GM19468 (cell line): Measurements from ENCODE around the gene CGNL1.

Experiments used
- ATAC-seq: cut with Tn5 transposase; IDR thresholded peaks from one replicate; pipeline ENCODE4 v1.9.1; 2021; ENCODE audit warnings: mild to moderate bottlenecking, moderate library complexity, moderate number of reproducible peaks; ENCODE audit not compliant: unreplicated experiment; ENCODE audit errors: extremely low read depth

CGNL1 gene

DNA sequence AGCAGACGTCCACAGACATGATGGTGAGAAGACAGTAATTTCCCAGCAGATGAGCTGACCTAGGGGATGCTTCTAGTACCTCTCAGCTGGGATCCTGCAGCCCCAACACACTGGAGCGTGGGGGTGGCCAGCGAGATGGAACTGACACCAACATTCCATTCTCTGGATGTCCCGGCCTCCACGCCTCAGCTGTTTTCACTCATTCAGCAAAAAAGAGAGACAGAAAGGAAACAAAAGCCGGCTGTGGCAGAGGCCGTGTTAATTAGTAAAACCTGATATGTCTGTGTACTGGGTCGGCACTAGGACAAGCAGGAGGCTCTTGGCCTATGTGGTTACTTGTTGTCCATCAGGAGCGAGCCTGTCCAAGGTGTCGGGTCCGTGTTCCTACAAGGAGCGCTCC lies 132.8 kb downstream of the CGNL1 start:
- no peak for ATAC-seq

DNA sequence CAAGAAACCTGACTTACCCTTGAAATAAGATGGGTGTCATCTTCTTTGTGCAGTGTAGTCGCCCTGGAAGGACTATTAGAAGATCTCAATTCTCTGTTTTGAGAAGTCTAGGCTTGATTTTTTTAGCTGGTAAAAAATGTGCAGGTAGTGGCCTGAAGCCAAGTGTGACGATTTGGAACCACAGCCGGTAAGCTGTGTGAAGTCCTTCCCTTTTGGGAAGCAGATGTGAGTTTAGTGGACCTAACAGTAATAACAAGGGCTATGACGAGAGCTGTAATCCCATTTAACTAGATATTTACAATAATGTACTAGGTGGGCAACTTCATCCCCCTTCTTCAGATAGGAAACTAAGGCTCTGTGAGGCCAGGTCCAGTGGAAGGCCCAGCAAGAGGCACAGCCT lies 133.7 kb downstream of the CGNL1 start:
- no peak for ATAC-seq

DNA sequence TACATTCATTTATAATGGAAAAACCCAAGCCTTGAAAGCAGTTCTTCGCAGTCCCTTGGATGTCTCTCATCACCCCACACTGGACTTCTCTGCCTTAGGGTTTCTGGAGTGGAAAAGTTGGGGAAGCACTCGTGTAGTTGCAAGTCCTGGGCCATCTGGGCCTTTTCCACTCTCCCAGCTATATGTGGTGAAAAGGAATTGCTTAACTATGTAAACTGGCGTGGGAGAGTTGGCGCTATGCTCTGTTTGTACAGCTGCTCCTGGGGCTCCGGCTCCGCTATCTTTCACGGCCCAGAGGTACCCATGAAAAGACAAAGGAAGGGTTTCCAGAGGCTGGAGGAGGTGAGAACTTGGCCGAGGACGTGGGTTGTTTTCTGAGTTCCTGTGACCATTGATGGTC lies 134.3 kb downstream of the CGNL1 start:
- no peak for ATAC-seq

DNA sequence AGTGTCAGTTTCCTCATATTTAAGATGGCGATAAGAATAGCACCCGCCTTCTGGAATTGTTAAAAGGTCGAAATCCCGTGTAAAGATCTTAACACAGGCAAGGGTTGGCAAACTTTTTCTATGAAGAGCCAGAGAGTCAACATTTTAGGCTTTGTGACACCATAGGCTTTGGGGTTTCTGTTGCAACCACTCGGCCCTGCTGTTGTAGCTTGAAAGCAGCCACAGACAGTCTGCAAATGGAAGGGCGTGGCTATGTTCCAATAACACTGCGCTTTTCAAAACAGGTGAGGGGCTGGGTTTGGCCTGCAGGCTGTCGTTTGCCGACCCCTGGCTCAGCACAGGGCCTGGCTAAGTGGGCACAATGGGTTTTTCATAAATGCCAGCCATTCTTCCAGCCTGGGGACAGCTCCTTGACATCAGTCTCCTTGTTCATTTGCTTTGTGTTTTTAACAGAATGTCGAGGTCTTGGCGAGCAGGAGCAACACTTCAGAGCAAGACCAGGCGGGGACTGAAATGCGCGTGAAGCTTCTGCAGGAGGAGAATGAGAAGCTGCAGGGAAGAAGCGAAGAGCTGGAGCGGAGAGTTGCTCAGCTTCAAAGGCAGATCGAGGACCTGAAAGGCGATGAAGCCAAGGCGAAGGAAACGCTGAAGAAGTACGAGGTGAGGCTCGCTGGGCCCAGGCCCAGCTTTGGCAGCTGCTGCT lies 140.2 kb downstream of the CGNL1 start:
- no peak for ATAC-seq

DNA sequence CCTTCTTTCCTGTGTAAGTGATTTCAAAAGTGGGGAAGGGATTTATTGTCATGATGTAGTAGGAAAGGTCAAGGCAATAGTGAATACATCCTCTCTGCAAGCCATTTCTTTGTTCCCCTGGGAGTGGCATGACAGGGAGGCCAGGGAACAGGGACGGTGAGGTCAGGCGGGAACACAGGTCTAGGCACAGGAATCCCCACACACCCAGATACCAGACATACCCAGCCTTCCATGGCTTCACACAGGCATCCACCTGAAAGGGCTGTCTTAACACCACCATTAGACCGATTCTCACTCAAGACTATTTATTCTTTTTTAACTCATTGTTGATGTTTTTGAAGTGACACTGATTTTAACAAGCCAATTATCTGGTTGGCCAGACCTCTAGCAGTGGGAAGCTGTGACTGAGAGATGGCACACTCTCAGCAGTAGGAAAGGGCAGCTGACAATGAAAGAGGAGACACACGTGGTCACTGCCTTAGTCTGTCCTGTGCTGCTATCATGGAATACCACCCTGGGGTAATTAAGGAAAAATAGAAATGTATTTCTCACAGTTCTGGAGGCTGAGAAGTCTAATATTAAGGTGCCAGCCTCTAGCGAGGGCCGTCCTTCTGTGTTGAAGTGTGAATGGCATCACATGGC lies 140.8 kb downstream of the CGNL1 start:
- ATAC-seq, result no peak

DNA sequence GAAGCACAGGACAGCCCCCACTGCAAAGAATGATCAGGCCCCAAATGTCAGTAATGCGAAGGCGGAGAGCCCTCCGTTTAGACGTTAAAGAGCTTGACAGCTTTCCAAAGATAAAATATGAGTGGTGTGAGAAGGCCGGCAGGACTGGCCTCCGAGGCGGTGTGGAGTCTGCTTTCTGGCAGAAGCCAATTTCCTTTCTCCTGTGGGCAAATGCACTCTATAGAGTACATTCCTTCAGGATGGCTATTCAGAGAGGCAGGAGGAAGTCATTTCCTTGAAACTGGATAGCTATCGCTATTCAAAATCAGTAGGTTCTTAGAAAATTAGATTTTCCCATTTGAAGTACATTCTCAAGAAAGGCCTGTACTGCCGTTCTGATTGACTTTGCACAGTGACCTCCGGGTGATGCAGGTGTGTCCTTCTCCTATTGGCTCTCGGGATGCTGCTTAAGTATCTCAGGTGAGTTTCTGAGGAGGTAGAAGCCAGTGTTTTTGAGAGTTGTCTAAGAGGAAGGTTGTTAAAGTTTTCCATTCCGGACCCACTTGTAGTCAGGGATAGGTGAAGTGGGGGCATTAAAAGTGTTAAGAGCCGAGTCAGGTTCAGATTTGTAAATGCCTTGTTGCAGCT lies 142.6 kb downstream of the CGNL1 start:
- ATAC-seq, result no peak

DNA sequence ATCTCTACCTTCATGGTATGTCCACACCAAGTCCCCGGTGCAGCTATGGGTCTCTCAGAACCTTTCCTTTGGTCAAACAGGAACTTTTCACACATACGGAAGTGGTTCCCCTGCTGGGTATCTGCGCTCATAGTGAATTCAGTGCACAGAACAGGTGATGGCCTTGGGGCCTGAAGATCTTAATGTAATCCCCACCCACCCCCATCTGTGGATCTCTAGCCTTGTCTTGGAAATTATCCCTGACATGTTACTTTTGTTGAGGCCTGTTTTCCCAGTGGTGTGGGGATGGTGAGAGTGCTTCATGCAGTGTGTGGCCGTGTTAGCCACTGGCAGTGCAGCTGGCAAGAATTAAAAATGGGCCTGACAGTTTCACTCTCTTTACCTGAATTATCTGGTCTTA lies 143.5 kb downstream of the CGNL1 start:
- ATAC-seq, result no peak

DNA sequence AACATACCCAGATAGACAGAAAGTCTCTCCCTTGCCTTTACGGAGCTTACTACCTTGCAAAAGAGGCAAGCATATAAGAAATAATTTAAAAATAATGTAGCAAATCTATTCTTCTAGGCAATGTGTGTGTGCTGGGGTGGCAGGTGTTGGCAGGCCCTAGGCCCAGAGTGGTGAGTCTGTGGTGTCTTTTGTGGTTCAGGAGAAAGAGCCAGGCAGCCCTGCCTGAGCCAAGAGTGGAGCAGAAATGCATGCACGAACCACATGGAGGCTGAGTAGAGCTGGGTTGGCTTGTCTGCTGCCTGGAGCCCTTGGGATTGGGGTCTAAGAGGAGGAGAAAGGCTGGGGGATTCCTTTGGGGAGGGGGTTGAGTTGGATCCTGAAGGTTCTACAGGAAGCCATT lies 145.2 kb downstream of the CGNL1 start:
- no peak for ATAC-seq

DNA sequence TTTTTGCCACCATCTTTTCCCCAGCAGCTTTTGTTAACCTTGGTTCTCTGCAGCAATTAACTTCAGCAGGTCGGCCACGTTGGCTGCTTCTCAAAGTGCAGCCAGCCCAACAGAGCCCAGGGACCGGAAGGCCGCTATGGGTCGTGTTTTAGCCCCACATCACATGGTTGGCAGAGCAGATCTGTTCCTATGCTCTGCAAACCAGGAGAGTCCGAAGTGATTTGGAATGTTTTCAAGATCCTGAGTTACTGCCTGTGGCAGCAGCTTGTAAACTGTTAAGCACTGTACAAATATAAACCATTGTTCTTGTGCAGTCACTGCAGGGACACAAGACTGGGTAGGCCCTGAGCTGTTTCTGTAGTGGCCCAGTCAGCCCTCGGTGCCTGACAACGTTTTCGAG lies 145.8 kb downstream of the CGNL1 start:
- ATAC-seq, result no peak

DNA sequence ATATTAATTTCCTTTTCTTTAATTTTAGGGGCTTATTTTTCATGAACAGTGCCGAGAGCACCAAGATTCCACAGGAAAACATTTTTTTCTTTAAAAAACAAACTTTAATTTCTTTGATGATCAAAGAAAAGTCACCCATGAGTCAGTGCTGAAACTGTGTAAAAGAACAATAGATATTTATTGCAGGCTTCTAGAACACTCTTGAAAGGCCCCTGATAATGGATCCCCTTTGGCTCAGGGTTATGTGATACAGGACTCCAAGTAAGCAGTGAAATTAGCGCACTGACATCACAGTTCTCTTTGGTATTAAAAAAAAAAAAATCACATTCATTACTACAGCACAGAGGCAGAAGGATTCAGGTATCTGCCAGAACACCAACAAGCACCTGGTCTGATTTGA lies 149.3 kb downstream of the CGNL1 start:
- no peak for ATAC-seq

DNA sequence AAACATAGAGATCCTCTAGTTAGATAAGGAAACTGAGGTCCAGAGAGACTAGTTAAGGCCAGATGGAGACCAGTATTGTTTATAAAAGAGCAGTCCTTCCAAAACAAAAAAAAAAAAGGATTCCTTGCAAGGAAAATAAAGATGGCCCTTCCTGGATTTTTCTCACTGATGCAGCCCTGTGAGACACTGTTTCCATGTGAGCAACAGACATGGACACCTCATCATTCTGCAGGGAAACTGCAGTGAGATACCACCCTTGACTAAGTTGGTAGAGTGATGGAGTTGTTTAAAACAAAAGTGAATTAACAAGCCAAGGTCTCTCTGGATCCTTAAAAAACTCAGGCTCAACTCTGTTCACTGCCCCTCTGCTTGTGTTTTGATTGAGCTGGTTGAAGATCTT lies 149.8 kb downstream of the CGNL1 start:
- ATAC-seq, result no peak

DNA sequence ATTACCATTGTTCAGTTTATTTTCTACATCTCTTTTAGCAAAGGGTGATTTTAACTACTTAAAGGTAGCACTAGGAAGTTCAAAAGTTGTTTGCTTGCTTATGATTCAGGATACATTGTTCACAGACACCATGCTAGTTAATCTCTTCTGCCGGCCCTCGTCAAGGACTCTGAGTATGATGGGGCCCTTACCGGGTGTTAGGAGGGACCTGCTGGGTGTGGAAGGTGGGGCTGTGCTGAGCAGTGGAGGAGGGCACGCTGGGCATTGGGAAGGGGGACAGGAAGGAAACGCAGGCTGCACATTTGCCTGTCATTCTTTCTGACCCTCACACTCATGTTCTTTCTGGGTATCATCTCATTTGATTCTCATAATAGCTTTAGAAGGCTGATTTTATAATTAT lies 150.3 kb downstream of the CGNL1 start:
- ATAC-seq, result no peak

DNA sequence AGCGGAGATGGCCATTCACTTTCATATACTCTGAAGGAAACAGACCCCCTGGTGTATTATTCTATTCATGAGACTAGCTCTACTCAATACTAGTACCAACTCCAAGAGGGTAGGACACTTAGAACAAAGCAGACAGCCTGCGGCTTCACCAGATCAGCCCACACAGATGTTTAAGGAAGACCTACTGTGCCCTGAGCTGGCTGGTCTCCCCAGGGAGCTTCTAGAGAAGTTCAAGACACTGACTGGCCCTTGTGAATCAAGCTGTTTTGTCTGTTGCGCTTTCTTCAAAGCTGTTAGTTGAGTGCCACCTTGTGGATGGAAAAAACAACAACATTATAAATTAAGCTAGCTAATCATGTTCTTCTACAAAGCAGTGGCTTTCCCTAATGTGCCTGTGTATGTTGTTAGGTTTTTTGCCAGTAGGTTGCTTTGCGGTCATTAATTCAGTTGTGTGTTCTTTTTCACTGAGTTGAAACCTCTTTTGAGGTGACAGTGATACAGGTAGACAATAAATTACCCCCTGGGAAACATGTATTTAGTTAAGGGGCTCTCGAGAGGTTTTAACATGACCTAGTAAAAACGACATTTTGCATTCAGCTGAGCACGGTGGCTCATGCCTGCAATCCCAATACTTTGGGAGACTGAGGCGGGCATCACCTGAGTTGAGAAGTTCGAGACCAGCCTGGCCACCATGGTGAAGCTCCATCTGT lies 151.2 kb downstream of the CGNL1 start:
- no peak for ATAC-seq

DNA sequence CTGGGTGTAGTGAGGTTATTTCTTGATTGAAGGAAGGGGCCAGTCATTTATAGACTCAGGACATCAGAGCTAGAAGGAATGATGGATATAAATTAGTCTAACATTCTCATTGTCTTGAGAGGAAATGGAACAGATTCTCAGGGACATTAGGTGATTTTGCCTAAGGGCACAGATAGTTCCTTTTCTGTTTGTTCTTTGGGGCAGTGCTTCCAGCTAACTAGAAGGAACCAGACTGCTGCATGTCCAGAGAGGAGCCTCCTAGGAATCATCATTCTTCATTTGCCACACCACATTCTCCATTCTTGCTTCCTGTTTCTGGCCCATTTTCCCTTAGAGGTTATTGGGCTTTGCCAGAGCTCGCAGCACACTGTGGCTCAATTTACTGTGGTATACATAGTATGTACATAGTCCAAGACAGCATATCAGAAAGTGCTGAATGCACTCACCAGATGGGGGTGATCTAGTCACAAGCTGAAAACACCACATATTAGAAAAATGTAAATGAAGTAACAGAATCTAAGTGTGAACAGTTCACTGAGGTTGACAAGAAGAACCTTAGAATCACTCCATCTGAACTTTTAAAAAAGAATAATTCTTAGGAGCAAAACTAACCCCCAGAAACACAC lies 152.7 kb downstream of the CGNL1 start:
- no peak for ATAC-seq

DNA sequence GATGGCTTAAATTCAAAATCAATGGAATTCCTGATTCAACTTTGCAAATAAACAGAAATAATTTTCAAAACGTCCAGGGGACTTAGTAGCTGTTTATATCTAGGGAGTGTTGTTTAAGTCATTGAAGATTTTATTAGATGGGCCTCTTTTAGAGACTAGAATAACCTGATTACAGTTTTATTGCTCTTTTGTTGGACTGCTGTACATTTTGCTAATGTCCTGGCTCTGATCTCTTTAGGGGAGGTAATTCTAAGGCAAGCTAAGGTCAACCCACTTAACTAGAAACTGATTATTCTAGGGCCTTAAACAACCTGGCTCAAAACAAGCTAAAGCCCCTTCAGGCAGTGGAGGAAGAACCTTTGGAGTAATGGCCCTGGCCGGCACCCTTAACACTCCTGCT lies 153.4 kb downstream of the CGNL1 start:
- ATAC-seq, result no peak

DNA sequence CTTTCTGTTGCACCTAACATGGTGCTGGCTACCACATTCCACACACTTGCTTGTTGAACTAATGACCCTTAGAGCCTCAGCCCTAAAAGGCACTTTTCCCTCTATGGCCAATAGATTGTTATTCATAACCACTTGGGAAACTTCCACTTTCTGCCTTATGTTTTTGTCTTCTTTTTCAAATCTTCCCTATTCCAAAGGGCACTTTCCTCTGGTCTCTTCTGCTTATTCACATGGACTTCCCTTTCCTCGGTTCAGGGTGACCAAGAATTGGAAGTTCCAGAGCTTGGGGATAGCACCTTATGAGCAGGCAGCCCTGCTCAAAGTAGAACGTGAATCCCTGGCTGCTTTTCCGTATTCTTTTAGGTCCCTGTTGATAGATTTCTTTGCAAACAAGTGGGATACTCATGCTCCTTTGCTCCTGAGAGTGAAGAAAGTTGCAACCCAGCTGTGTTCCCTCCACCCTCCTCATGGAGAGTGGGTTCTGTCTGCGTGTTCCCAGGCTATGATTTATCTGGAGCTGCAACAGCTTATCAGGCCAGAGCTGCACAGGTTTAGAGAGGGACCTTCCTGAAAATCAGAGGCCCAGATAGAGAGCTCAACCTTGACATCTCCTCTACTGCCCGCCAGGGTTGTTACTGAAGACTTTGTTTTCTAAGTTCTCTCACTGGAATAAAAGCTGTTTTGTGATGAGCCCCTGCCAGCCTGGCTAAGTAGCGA lies 156.6 kb downstream of the CGNL1 start:
- ATAC-seq, result no peak

DNA sequence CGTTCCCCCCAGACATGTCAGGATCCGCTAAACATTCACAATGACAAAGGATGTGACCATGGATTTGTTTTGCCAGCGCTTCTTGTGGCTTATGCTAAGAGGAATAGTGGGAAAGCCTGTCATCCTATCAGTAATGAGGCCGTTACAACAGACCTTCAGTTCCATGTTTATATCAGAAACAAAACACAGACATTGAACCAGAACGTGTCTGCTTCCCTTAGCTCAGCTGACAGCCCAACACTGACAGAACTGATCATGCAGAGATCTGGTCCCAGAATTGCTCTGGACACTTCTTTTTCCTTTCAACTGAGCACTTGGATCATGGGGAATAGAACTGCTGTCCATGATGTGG lies 157.1 kb downstream of the CGNL1 start:
- no peak for ATAC-seq

DNA sequence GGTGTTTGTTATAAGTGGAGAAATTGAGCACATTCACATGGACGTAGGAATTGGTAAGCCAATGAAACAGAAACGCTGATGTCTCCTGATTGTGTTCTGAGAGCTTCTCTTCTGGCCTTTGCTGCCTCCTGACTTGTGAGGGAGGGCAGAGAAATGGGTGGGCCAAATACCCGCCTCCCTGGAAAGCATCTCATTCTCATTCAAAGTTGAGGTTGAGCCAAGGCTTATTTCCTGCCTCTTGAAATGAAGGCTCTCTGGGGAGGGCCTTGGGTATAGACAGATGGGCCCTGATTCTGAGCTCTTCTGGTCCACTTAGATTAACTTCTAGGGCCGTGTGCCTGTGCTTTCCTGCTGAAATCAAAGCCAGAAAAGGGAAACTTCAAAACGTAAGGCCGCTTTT lies 158.0 kb downstream of the CGNL1 start:
- no peak for ATAC-seq

DNA sequence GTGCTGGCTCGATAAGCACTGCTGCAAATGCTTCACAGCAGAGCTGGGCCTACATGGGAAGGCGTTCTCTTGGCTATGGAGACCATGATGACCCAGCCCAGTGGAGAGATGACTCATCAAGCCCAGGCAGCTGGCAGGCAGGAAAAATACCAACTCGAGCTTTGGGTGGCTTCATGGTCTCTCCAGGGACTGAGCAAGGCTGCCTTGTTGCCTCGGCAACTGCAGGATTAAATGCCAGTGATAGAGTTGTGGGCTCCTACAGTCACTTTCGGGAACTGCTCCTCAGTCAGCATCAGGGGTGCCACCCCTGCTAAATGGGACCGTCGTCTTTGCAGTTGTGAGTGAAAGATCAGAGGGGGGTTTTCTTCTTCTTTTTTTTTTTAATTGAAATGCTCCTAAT lies 160.8 kb downstream of the CGNL1 start:
- ATAC-seq, result no peak
